ENCODE measurements around the gene ODF2L.

- TF ChIP-seq, protein P1, sequence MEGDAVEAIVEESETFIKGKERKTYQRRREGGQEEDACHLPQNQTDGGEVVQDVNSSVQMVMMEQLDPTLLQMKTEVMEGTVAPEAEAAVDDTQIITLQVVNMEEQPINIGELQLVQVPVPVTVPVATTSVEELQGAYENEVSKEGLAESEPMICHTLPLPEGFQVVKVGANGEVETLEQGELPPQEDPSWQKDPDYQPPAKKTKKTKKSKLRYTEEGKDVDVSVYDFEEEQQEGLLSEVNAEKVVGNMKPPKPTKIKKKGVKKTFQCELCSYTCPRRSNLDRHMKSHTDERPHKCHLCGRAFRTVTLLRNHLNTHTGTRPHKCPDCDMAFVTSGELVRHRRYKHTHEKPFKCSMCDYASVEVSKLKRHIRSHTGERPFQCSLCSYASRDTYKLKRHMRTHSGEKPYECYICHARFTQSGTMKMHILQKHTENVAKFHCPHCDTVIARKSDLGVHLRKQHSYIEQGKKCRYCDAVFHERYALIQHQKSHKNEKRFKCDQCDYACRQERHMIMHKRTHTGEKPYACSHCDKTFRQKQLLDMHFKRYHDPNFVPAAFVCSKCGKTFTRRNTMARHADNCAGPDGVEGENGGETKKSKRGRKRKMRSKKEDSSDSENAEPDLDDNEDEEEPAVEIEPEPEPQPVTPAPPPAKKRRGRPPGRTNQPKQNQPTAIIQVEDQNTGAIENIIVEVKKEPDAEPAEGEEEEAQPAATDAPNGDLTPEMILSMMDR (IDR thresholded peaks at IDR 0.05 in 4 of 5, conservative IDR thresholded peaks at IDR 0.05 in 1 of 5): no peak
- TF ChIP-seq POLR2A (IDR thresholded peaks at IDR 0.05): no peak
Observed at GRCh38 chr1:86416343-86416742, 20.2 kb upstream of the ODF2L start.
